Measurements from ENCODE around the gene RNF5. TPM values are rescaled to one million over a fixed set of nuclear protein-coding genes. Genes with fewer than 3 reads are reported as not detected.
A peak's percentile ranks its signal among the peaks of the same experiment; 100 is the strongest.
"Not testable (repeated sequence)": the region's sequence is repeated elsewhere in the genome, so short reads cannot be mapped to it uniquely, and the experiment has no call there.

Gene RNF5
- total RNA-seq, 2 experiments from 2014 or later: 40.4 to 43.3 TPM

GRCh38 chr6:32187725-32188380 is 9.6 kb downstream of the RNF5 start:
- POLR2A ChIA-PET: interaction anchor here (1.3 to 6.5 kb wide), 2 partner anchors 9 to 784 kb away, joined by 5 to 45 read pairs; partner anchors contain the start of gene RNF5
- ATAC-seq; CTCF ChIA-PET; DNase-seq; H3K27me3 Mint-ChIP-seq (ENCODE audit: low read depth); H3K9me3 Mint-ChIP-seq (ENCODE audit: insufficient read depth): not testable (repeated sequence)
- peaks cover 71% of the 10 kb centered on the region for H3K36me3 Mint-ChIP-seq (ENCODE audit: low read depth)
- H3K4me3 Mint-ChIP-seq: peak overlapping the region; percentile 99
- H3K4me1 Mint-ChIP-seq (ENCODE audit: low read depth): peaks cover 39% of the 10 kb centered on the region
- peak overlapping the region; percentile 80 for H3K27ac Mint-ChIP-seq

- ATAC-seq (no peak), DNase-seq (no peak)
- H3K27me3 Mint-ChIP-seq (ENCODE audit: low read depth): no peaks in the 10 kb centered on the region
- ChIA-PET POLR2A (interaction anchor here (1.3 to 6.5 kb wide), 3 partner anchors 9 to 783 kb away, joined by 5 to 45 read pairs (median 8); partner anchors contain the start of gene RNF5), CTCF (interaction anchor here (1.0 kb wide), 1 partner anchor 9 kb away, joined by 3 read pairs; no protein-coding TSS in a partner anchor)
- H3K27ac Mint-ChIP-seq: peak overlapping the region; percentile 87
- no peaks in the 10 kb centered on the region for H3K9me3 Mint-ChIP-seq (ENCODE audit: insufficient read depth)
- H3K36me3 Mint-ChIP-seq (ENCODE audit: low read depth): peaks cover 68% of the 10 kb centered on the region
- H3K4me1 Mint-ChIP-seq (ENCODE audit: low read depth): peaks cover 42% of the 10 kb centered on the region
- H3K4me3 Mint-ChIP-seq: peak overlapping the region; percentile 99
Measured at GRCh38 chr6:32188381-32189068, 10.3 kb downstream of the RNF5 start.

- peak overlapping the region; percentile 87 for H3K27ac Mint-ChIP-seq
- ChIA-PET POLR2A (interaction anchor here (1.3 to 6.5 kb wide), 3 partner anchors 10 to 783 kb away, joined by 5 to 45 read pairs (median 8); partner anchors contain the start of gene RNF5), CTCF (interaction anchor here (1.0 to 2.5 kb wide), 2 partner anchors 9 to 71 kb away, joined by 3 to 8 read pairs; no protein-coding TSS in a partner anchor)
- no peak for DNase-seq
- H3K36me3 Mint-ChIP-seq (ENCODE audit: low read depth): peaks cover 62% of the 10 kb centered on the region
- H3K4me1 Mint-ChIP-seq (ENCODE audit: low read depth): peaks cover 49% of the 10 kb centered on the region
- no peak for ATAC-seq
- H3K4me3 Mint-ChIP-seq: peak overlapping the region; percentile 99
- H3K9me3 Mint-ChIP-seq (ENCODE audit: insufficient read depth): no peaks in the 10 kb centered on the region
- no peaks in the 10 kb centered on the region for H3K27me3 Mint-ChIP-seq (ENCODE audit: low read depth)
Measured at GRCh38 chr6:32189069-32189741, 11.0 kb downstream of the RNF5 start.

GRCh38 chr6:32189742-32190053 is 11.5 kb downstream of the RNF5 start:
- Mint-ChIP-seq H3K9me3 (ENCODE audit: insufficient read depth) (no peaks in the 10 kb centered on the region), H3K4me1 (ENCODE audit: low read depth) (peaks cover 53% of the 10 kb centered on the region), H3K36me3 (ENCODE audit: low read depth) (peaks cover 62% of the 10 kb centered on the region), H3K27me3 (ENCODE audit: low read depth) (no peaks in the 10 kb centered on the region), H3K4me3 (peak overlapping the region; percentile 99), H3K27ac (no peak overlapping the region)
- ChIA-PET CTCF (interaction anchor here (1.0 to 2.5 kb wide), 3 partner anchors 10 to 71 kb away, joined by 3 to 8 read pairs (median 3); no protein-coding TSS in a partner anchor), POLR2A (interaction anchor here (1.0 to 6.5 kb wide), 5 partner anchors 10 to 218 kb away, joined by 3 to 45 read pairs (median 8); partner anchors contain the start of genes ATF6B, DXO, FKBPL and RNF5)
- ATAC-seq (no peak), DNase-seq (no peak)

- Mint-ChIP-seq H3K4me3 (peak within 1 kb of the TSS; percentile 99), H3K27me3 (ENCODE audit: low read depth) (no peaks in the 10 kb centered on the region), H3K4me1 (ENCODE audit: low read depth) (peaks cover 59% of the 10 kb centered on the region), H3K9me3 (ENCODE audit: insufficient read depth) (no peaks in the 10 kb centered on the region), H3K36me3 (ENCODE audit: low read depth) (peaks cover 62% of the 10 kb centered on the region), H3K27ac (peak within 1 kb of the TSS; percentile 97)
- DNase-seq (peak; percentile 93), ATAC-seq (peak; percentile 61)
- CTCF ChIA-PET: interaction anchor here (1.2 to 2.5 kb wide), 2 partner anchors 11 to 72 kb away, joined by 3 to 8 read pairs; no protein-coding TSS in a partner anchor
- POLR2A ChIA-PET: interaction anchor here (1.0 to 6.5 kb wide), 8 partner anchors 8 to 781 kb away, joined by 3 to 45 read pairs (median 7); partner anchors contain the start of genes AGPAT1, ATF6B, DXO and FKBPL
Measured at GRCh38 chr6:32190054-32190851, 12.0 kb downstream of the RNF5 start, which contains the start of gene PBX2. TSS of gene PBX2 (minus strand) at chr6:32190202. CDS start at chr6:32189915, 287 bp downstream.

GRCh38 chr6:32190911-32191677 is 12.9 kb downstream of the RNF5 start:
- DNase-seq (no peak), ATAC-seq (no peak)
- H3K27me3 Mint-ChIP-seq (ENCODE audit: low read depth): no peaks in the 10 kb centered on the region
- peak overlapping the region; percentile 99 for H3K4me3 Mint-ChIP-seq
- H3K27ac Mint-ChIP-seq: peak overlapping the region; percentile 97
- H3K9me3 Mint-ChIP-seq (ENCODE audit: insufficient read depth): no peaks in the 10 kb centered on the region
- H3K4me1 Mint-ChIP-seq (ENCODE audit: low read depth): peaks cover 56% of the 10 kb centered on the region
- H3K36me3 Mint-ChIP-seq (ENCODE audit: low read depth): peaks cover 56% of the 10 kb centered on the region
- ChIA-PET POLR2A (interaction anchor here (1.0 to 6.5 kb wide), 9 partner anchors 8 to 780 kb away, joined by 3 to 45 read pairs (median 6); partner anchors contain the start of genes AGPAT1, ATF6B, DXO and FKBPL), CTCF (interaction anchor here (1.2 to 2.5 kb wide), 3 partner anchors 9 to 72 kb away, joined by 3 to 8 read pairs (median 3); no protein-coding TSS in a partner anchor)

- H3K27ac Mint-ChIP-seq: peak overlapping the region; percentile 97
- H3K36me3 Mint-ChIP-seq (ENCODE audit: low read depth): peaks cover 49% of the 10 kb centered on the region
- POLR2A ChIA-PET: interaction anchor here (1.0 to 6.5 kb wide), 7 partner anchors 9 to 780 kb away, joined by 3 to 45 read pairs (median 7); partner anchors contain the start of genes ATF6B, FKBPL and RNF5
- no peaks in the 10 kb centered on the region for H3K9me3 Mint-ChIP-seq (ENCODE audit: insufficient read depth)
- DNase-seq: no peak
- H3K4me1 Mint-ChIP-seq (ENCODE audit: low read depth): peaks cover 53% of the 10 kb centered on the region
- H3K4me3 Mint-ChIP-seq: peak overlapping the region; percentile 99
- CTCF ChIA-PET: interaction anchor here (0.9 to 2.5 kb wide), 7 partner anchors 9 to 646 kb away, joined by 3 to 8 read pairs (median 3); partner anchors contain the start of genes AGPAT1 and TAP2
- H3K27me3 Mint-ChIP-seq (ENCODE audit: low read depth): no peaks in the 10 kb centered on the region
- no peak for ATAC-seq
Measured at GRCh38 chr6:32191696-32192607, 13.7 kb downstream of the RNF5 start.

- ChIA-PET CTCF (interaction anchor here (0.6 to 1.9 kb wide), 8 partner anchors 10 to 646 kb away, joined by 3 to 7 read pairs (median 3); partner anchors contain the start of genes AGPAT1, FKBPL and TAP2), POLR2A (interaction anchor here (0.6 to 6.5 kb wide), 10 partner anchors 10 to 71 kb away, joined by 3 to 45 read pairs (median 4); partner anchors contain the start of genes AGPAT1, ATF6B, FKBPL and RNF5)
- Mint-ChIP-seq H3K27ac (peak within 1 kb of the TSS; percentile 97), H3K4me1 (ENCODE audit: low read depth) (peaks cover 50% of the 10 kb centered on the region), H3K36me3 (ENCODE audit: low read depth) (peaks cover 42% of the 10 kb centered on the region), H3K27me3 (ENCODE audit: low read depth) (no peaks in the 10 kb centered on the region), H3K9me3 (ENCODE audit: insufficient read depth) (no peaks in the 10 kb centered on the region), H3K4me3 (peak within 1 kb of the TSS; percentile 99)
- ATAC-seq (no peak), DNase-seq (peak; percentile 66)
Measured at GRCh38 chr6:32192608-32193039, 14.4 kb downstream of the RNF5 start, which contains the start of gene GPSM3. TSS of gene GPSM3 (minus strand) at chr6:32192643. CDS start at chr6:32192513, 130 bp downstream.

GRCh38 chr6:32193096-32193495 is 14.9 kb downstream of the RNF5 start:
- peak overlapping the region; percentile 99 for H3K4me3 Mint-ChIP-seq
- H3K27ac Mint-ChIP-seq: peak overlapping the region; percentile 97
- H3K9me3 Mint-ChIP-seq (ENCODE audit: insufficient read depth); ATAC-seq; DNase-seq; H3K27me3 Mint-ChIP-seq (ENCODE audit: low read depth): not testable (repeated sequence)
- H3K4me1 Mint-ChIP-seq (ENCODE audit: low read depth): peaks cover 45% of the 10 kb centered on the region
- H3K36me3 Mint-ChIP-seq (ENCODE audit: low read depth): peaks cover 37% of the 10 kb centered on the region
- ChIA-PET CTCF (interaction anchor here (0.6 to 1.9 kb wide), 7 partner anchors 14 to 74 kb away, joined by 3 to 7 read pairs (median 4); partner anchors contain the start of genes AGPAT1 and FKBPL), POLR2A (interaction anchor here (0.6 to 6.5 kb wide), 8 partner anchors 10 to 71 kb away, joined by 3 to 45 read pairs (median 5); partner anchors contain the start of genes AGPAT1, ATF6B, FKBPL and RNF5)

Data from activated CD8-positive, alpha-beta T cell treated with anti-CD3 and anti-CD28 coated beads, Interleukin-2, amount 10 ng/mL, durations not matched to agents 7 days and 5 days (primary cell).